Peyer's patch (tissue), 4 donors: ENCODE results near the gene ATP1A1. TPM values are rescaled to one million over a fixed set of nuclear protein-coding genes. Genes with fewer than 3 reads are reported as not detected.

Source experiments
- DNase-seq, 3 donors: peaks; one replicate each; pipeline ENCODE4 v3.0.0-alpha.2; 2017 to 2019
- H3K27ac ChIP-seq, 4 donors: fragments of 200-600 bp; sonication (generic); one replicate each; pipeline ENCODE4 v1.5.1; 2016 to 2019
- H3K27me3 ChIP-seq, 2 donors: fragments of 200-600 bp; sonication (generic); one replicate each; pipeline ENCODE4 v1.5.1; 2019
- H3K36me3 ChIP-seq, 3 donors: fragments of 200-600 bp; sonication (generic); one replicate each; pipeline ENCODE4 v1.5.1; 2016 to 2019
- H3K4me1 ChIP-seq, 4 donors: fragments of 200-600 bp; sonication (generic); one replicate each; pipeline ENCODE4 v1.5.1; 2016 to 2019
- H3K4me3 ChIP-seq, 4 donors: fragments of 200-600 bp; sonication (generic); 1 replicate in 3 of 4; 2 replicates in 1 of 4; pipeline ENCODE4 v1.5.1; 2016 to 2019; ENCODE audit warnings: mild to moderate bottlenecking in 1 of 4
- H3K9me3 ChIP-seq, 4 donors: fragments of 200-600 bp; sonication (generic); one replicate each; pipeline ENCODE4 v1.5.1; 2016 to 2019; ENCODE audit warnings: mild to moderate bottlenecking in 1 of 4
- CTCF ChIP-seq, 6 experiments: fragments of 450-650 bp in 4 of 6; fragments of 200-600 bp in 2 of 6; sonication (generic) in 1 of 6; IDR thresholded peaks; one replicate each; pipeline ENCODE4 v1.5.1; 2017 to 2019; ENCODE audit warnings: antibody characterized with exemption in 6 of 6, mild to moderate bottlenecking in 3 of 6, moderate library complexity in 1 of 6
- POLR2A ChIP-seq, 2 donors: fragments of 450-650 bp; IDR thresholded peaks; one replicate each; pipeline ENCODE4 v1.5.1; 2017; ENCODE audit warnings: antibody characterized with exemption in 2 of 2, mild to moderate bottlenecking in 2 of 2, moderate library complexity in 2 of 2
- total RNA-seq, 4 donors: library from RNA; depleted of rRNA; stranded (reverse); fragments of >200 nt; gene quantifications; one replicate each; pipeline ENCODE4 v1.1.0, GENCODE V29; 2016

ATP1A1 gene
- total RNA-seq, 4 donors from 2014 or later: 229 to 4,700 (median 2,986) TPM

GRCh38 chr1:116375887-116376728 lies 3.1 kb downstream of the ATP1A1 start:
- peak overlapping the region; percentile 95 to 99 (median 99) for H3K27ac ChIP-seq
- H3K4me1 ChIP-seq: peaks cover 0 to 57% (median 19%) of the 10 kb centered on the region in 4 donors
- H3K36me3 ChIP-seq: no peaks in the 10 kb centered on the region
- no peaks in the 10 kb centered on the region for H3K9me3 ChIP-seq
- DNase-seq: peak; percentile 62 to 93 (median 87)
- peak overlapping the region in 3 of 4 donors; percentile 90 to 92 (median 91) for H3K4me3 ChIP-seq
- no peaks in the 10 kb centered on the region for H3K27me3 ChIP-seq
- no peak for TF ChIP-seq CTCF (IDR thresholded peaks at IDR 0.05)
- peak; percentile 85 to 95 for TF ChIP-seq POLR2A (IDR thresholded peaks at IDR 0.05)

GRCh38 chr1:116376729-116377086 lies 3.7 kb downstream of the ATP1A1 start:
- TF ChIP-seq POLR2A (IDR thresholded peaks at IDR 0.05) (no peak), CTCF (IDR thresholded peaks at IDR 0.05) (no peak)
- Histone ChIP-seq H3K4me3 (peak overlapping the region in 3 of 4 donors; percentile 90 to 92 (median 91)), H3K9me3 (no peaks in the 10 kb centered on the region), H3K4me1 (peaks cover 0 to 63% (median 22%) of the 10 kb centered on the region in 4 donors), H3K27ac (peak overlapping the region; percentile 95 to 99 (median 99)), H3K36me3 (no peaks in the 10 kb centered on the region), H3K27me3 (no peaks in the 10 kb centered on the region)
- no peak for DNase-seq

GRCh38 chr1:116377541-116378529 lies 4.8 kb downstream of the ATP1A1 start:
- H3K27ac ChIP-seq: peak overlapping the region; percentile 95 to 99 (median 99)
- TF ChIP-seq POLR2A (IDR thresholded peaks at IDR 0.05): peak; percentile 8 to 46
- TF ChIP-seq CTCF (IDR thresholded peaks at IDR 0.05): no peak
- H3K27me3 ChIP-seq: no peaks in the 10 kb centered on the region
- peak overlapping the region; percentile 9 to 92 (median 51) for H3K4me3 ChIP-seq
- peak in 2 of 3 donors; percentile 48 to 63 for DNase-seq
- peaks cover 0 to 3% (median 0%) of the 10 kb centered on the region in 3 donors for H3K36me3 ChIP-seq
- peaks cover 0 to 65% (median 22%) of the 10 kb centered on the region in 4 donors for H3K4me1 ChIP-seq
- no peaks in the 10 kb centered on the region for H3K9me3 ChIP-seq

GRCh38 chr1:116379057-116379630 lies 6.1 kb downstream of the ATP1A1 start:
- H3K4me1 ChIP-seq: peaks cover 0 to 78% (median 22%) of the 10 kb centered on the region in 4 donors
- DNase-seq: no peak
- H3K36me3 ChIP-seq: peaks cover 0 to 15% (median 0%) of the 10 kb centered on the region in 3 donors
- TF ChIP-seq CTCF (IDR thresholded peaks at IDR 0.05) (no peak), POLR2A (IDR thresholded peaks at IDR 0.05) (no peak)
- H3K27ac ChIP-seq: peak overlapping the region in 2 of 4 donors; percentile 99
- no peaks in the 10 kb centered on the region for H3K27me3 ChIP-seq
- peak overlapping the region in 2 of 4 donors; percentile 25 to 92 for H3K4me3 ChIP-seq
- no peaks in the 10 kb centered on the region for H3K9me3 ChIP-seq
